ENCODE data around the gene RAVER1. TPM values are rescaled to one million over a fixed set of nuclear protein-coding genes. Genes with fewer than 3 reads are reported as not detected.

RAVER1 gene
- total RNA-seq (2021; fragmentation: NEBNext Ultra II Directional; extraction: Animal tissue kit (Norgen Biotek cat#: 25700)) (70.5 and 72.4 TPM in 2 replicates), polyA plus RNA-seq (2011; rRNA removed) (5.7 and 17.1 TPM in 2 replicates), polyA minus RNA-seq (2011; rRNA and poly(A)+ RNA removed) (11.8 and 15.6 TPM in 2 replicates)
- 7.7 TPM for polyA plus RNA-seq (2011; cell fraction: cytosol; rRNA removed)
- polyA plus RNA-seq (2011; cell fraction: nucleus; rRNA removed) = 21.8 TPM
- 20.0 to 44.4 TPM (median 40.7 TPM) in 4 replicates for polyA plus RNA-seq (2012, experiment 1 of 2)
- 37.2 TPM for polyA plus RNA-seq (2012, experiment 2 of 2)
- 44.6 TPM for polyA plus RNA-seq (2013, experiment 1 of 2)
- polyA plus RNA-seq (2013, experiment 2 of 2) = 43.1 TPM
- polyA minus RNA-seq (2011; cell fraction: cytosol; rRNA and poly(A)+ RNA removed) = 32.7 TPM
- 20.5 TPM for polyA minus RNA-seq (2011; cell fraction: nucleus; rRNA and poly(A)+ RNA removed)
- long read RNA-seq, experiment 1, transcript RAVER1-208 (13 exons, 3,501 nt) = major isoform, 5 of 33 reads
- long read RNA-seq, experiment 1, partial matches to known transcripts = 24 of 33 reads
- long read RNA-seq, experiment 1, other reads (novel, unspliced or antisense) = 4 of 33 reads
- long read RNA-seq, experiment 2, partial matches to known transcripts = 1 of 3 reads
- long read RNA-seq, experiment 2, other reads (novel, unspliced or antisense) = 2 of 3 reads

DNA sequence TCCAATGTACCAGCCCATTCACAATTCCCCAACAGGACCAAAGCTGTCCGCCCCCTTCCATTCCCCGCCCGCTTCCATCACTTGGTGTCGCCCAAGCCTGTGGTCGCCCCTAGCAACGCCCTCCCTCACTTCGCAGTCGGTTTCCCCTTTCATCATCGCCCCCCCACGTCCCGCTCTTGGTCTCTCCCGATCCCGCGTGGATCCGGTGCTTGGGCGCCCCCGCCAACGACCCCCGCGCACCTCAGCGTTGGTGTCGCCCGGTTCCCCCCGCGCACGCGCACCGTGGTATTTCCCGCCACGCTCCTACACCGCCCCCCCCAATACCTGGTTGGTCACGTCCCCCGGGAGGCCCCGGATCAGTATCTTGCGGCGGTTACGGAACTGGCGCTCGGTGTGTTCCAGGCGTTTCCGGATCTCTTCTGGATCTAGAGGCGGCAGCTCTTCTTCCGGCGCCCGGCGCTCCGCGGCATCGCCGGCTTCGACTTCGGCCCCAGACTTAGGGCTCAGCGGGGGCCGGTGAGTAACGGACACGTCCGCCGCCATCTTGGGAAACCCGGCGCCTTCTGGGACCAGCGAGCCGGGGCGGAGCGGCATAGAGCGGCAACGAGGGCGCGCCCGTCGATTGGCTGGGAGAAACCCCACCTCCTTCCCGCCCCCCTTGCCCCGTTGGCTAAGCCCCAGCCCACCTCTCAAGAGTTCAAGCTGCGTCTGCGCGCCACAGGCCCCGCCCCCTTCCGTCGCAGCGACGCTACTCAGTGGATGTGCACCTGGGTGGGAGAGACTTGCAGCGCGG lies at the start of gene RAVER1:
TSS of gene RAVER1 (minus strand) at position 565 of the 793 bp plus-strand sequence. CDS start at position 543, 22 bp downstream.
- Histone ChIP-seq H3K27ac (ENCODE audit: low read depth, low read length) (peak within 1 kb of the TSS; percentile 76), H2BK12ac (ENCODE audit: low read depth, low read length) (no peak within 1 kb of the TSS), H3K18ac (ENCODE audit: extremely low read depth, low read length) (peak within 1 kb of the TSS; percentile 36; the same call in 1 of the 2 replicates), H4K5ac (ENCODE audit: insufficient read length, low read depth, low read length) (peak within 1 kb of the TSS; percentile 83), H2BK20ac (ENCODE audit: low read length) (no peak within 1 kb of the TSS), H3K23me2 (ENCODE audit: low read depth, low read length) (peaks cover 13% of the 10 kb centered on the region), H3K23ac (ENCODE audit: insufficient read length) (no peak within 1 kb of the TSS), H2BK5ac (ENCODE audit: low read depth, low read length) (peak within 1 kb of the TSS; percentile 82), H3K14ac (ENCODE audit: insufficient read length) (no peak within 1 kb of the TSS), H3K4me1 (replicated peaks in 1 of 4; ENCODE audit: control insufficient read depth in 3 of 4, insufficient read depth in 4 of 4, low read length in 3 of 4) (peaks cover 0 to 19% (median 7%) of the 10 kb centered on the region in 4 experiments; a peak in 6 of 7 replicates), H4K20me1 (replicated peaks in 1 of 2; ENCODE audit: control insufficient read depth in 1 of 2, insufficient read depth in 2 of 2, low read length in 2 of 2) (peaks cover 6 to 16% of the 10 kb centered on the region in 2 experiments), H3K4ac (replicated peaks; ENCODE audit: insufficient read length, low read depth, low read length) (no peak within 1 kb of the TSS), H3K4me2 (ENCODE audit: insufficient read depth in 1 of 2, low read depth in 2 of 2, low read length in 2 of 2) (peak within 1 kb of the TSS; percentile 91 to 93), H4K8ac (ENCODE audit: extremely low read depth, insufficient read depth, low read length) (peak within 1 kb of the TSS; percentile 99), H3K36me3 (ENCODE audit: control insufficient read depth in 2 of 4, insufficient read depth in 4 of 4, low read length in 3 of 4) (peaks cover 13 to 21% (median 17%) of the 10 kb centered on the region in 4 experiments), H2AK5ac (ENCODE audit: low read depth, low read length) (no peak within 1 kb of the TSS; the same call in 1 of the 2 replicates), H3K9me3 (ENCODE audit: insufficient read depth in 2 of 2, low read depth in 1 of 2, low read length in 1 of 2) (no peaks in the 10 kb centered on the region), H2BK15ac (ENCODE audit: low read length) (peak within 1 kb of the TSS; percentile 88; the same call in 1 of the 2 replicates), H4K91ac (replicated peaks; ENCODE audit: insufficient read length, low read length) (peak within 1 kb of the TSS; percentile 76), H2AFZ (ENCODE audit: low read length) (peak within 1 kb of the TSS; percentile 43; the same call in 1 of the 2 replicates), H3K27me3 (replicated peaks in 1 of 4; ENCODE audit: control insufficient read depth in 3 of 4, extremely low read depth in 1 of 4, insufficient read depth in 3 of 4, low read length in 3 of 4) (peaks cover 0 to 3% (median 0%) of the 10 kb centered on the region in 4 experiments; a peak in 2 of 7 replicates), H3K79me1 (ENCODE audit: low read depth, low read length) (peaks cover 5% of the 10 kb centered on the region), H3K4me3 (ENCODE audit: extremely low read depth in 1 of 4, insufficient read depth in 2 of 4, low read depth in 3 of 4, low read length in 4 of 4) (peak within 1 kb of the TSS; percentile 75 to 96 (median 90)), H3K56ac (replicated peaks; ENCODE audit: insufficient read length, low read depth, low read length) (peak within 1 kb of the TSS; percentile 95), H2BK120ac (replicated peaks; ENCODE audit: low read depth, low read length) (no peak within 1 kb of the TSS), H3K9ac (replicated peaks in 1 of 4; ENCODE audit: extremely low read depth in 1 of 4, low read depth in 3 of 4, low read length in 3 of 4) (peak within 1 kb of the TSS; percentile 59 to 86 (median 78)), H3K79me2 (ENCODE audit: control insufficient read depth in 1 of 2, insufficient read depth in 2 of 2, low read length in 2 of 2) (peaks cover 5 to 24% of the 10 kb centered on the region in 2 experiments)
- CTCF ChIA-PET (ENCODE audit: partially characterized antibody) = interaction anchor here (0.7 to 4.9 kb wide), 11 partner anchors 11 to 83 kb away, joined by 3 to 21 read pairs (median 4); partner anchors contain the start of genes ICAM1 and ICAM5
- WGBS, 2 experiments (ENCODE audit: extremely low coverage in 1 of 2, insufficient coverage in 1 of 2, insufficient read length in 1 of 2, insufficient replicate concordance in 2 of 2, low coverage in 1 of 2, low lambda C conversion rate in 2 of 2, missing lambda C conversion rate in 1 of 2) = 2% methylated on average over 61 of the region's 82 CpGs; no CpG with 5 or more reads in 1 of the 2 experiments
- FAIRE-seq (no peak), DNase-seq (ENCODE audit: low read depth in 1 of 2, low spot score in 2 of 2) (peak; percentile 84 to 94)
- POLR2A ChIA-PET (ENCODE audit: partially characterized antibody) = interaction anchor here (0.6 to 6.8 kb wide), 18 partner anchors 12 to 198 kb away, joined by 3 to 104 read pairs (median 6); partner anchors contain the start of genes CDC37, DNMT1, FDX2 and ICAM1
- TF ChIP-seq FOSL1 (IDR thresholded peaks at IDR 0.05; ENCODE audit: insufficient read depth, low read depth, low read length) = no peak
- TF ChIP-seq BRCA1 (IDR thresholded peaks at IDR 0.05; ENCODE audit: low read depth, low read length) = no peak
- peak; percentile 72; the same call in 1 of the 2 replicates for TF ChIP-seq TBP (IDR thresholded peaks at IDR 0.05; ENCODE audit: low read depth, low read length)
- no peak for TF ChIP-seq RXRA (IDR thresholded peaks at IDR 0.05; ENCODE audit: insufficient read depth, low read depth, low read length)
- peak; percentile 54; the same call in 1 of the 2 replicates for TF ChIP-seq SP1 (IDR thresholded peaks at IDR 0.05; ENCODE audit: low read depth, low read length)
- no peak for TF ChIP-seq RFX5 (IDR thresholded peaks at IDR 0.05; ENCODE audit: borderline replicate concordance, low read depth, low read length)
- no peak for TF ChIP-seq SAP30 (IDR thresholded peaks at IDR 0.05; ENCODE audit: insufficient read depth, insufficient replicate concordance, low read length)
- no peak for TF ChIP-seq TCF12 (IDR thresholded peaks at IDR 0.05; ENCODE audit: low read depth, low read length)

Data from H1 (cell line).